HepG2 (cell line): ENCODE data around the gene BCL2. TPM values are rescaled to one million over a fixed set of nuclear protein-coding genes. Genes with fewer than 3 reads are reported as not detected.
A peak's percentile ranks its signal among the peaks of the same experiment; 100 is the strongest.

Experiments used
- ATAC-seq: fragments of 200-7000 bp; cut with Tn5 transposase; 3 replicates; pipeline ENCODE4 v1.9.1; 2020; ENCODE audit warnings: mild to moderate bottlenecking, moderate library complexity
- BruUV-seq: library from RNA; stranded (reverse); fragments of 400-500 nt; replicated peaks from 2 replicates; lab custom pipeline; 2021; lab: Mats Ljungman, UMichigan
- CTCF ChIA-PET: fragments of 300-600 bp; formaldehyde crosslinking; extraction: SDS; loops from one replicate; lab custom pipeline; 2021; ENCODE audit warnings: low total read pairs, inconsistent platforms, low intra/inter-chr PET ratio; lab: Yijun Ruan, JAX
- POLR2A ChIA-PET: fragments of 350-600 bp; sonication (Branson Sonifier 250); formaldehyde crosslinking; loops from one replicate; lab custom pipeline; 2020; ENCODE audit warnings: antibody characterized with exemption, inconsistent platforms; lab: Yijun Ruan, JAX
- DNase-seq: peaks from one replicate; pipeline ENCODE4 v3.0.0-alpha.2; 2015; ENCODE audit warnings: low spot score
- FAIRE-seq: peaks from 3 replicates; lab custom pipeline; 2011; peaks lifted over from hg19 to GRCh38; lab: Jason Lieb, UNC
- H2AFZ ChIP-seq: one replicate; pipeline ENCODE4 v1.6.1; 2011; ENCODE audit warnings: low read length, inconsistent platforms
- H3K27ac ChIP-seq: fragments of 300-600 bp; 3 replicates; pipeline ENCODE4 v1.8.0; 2011; ENCODE audit warnings: mixed run types, mild to moderate bottlenecking, mixed read lengths, low read length, inconsistent platforms; ENCODE audit not compliant: insufficient read depth; ENCODE audit errors: extremely low read length
- H3K27me3 ChIP-seq, 2 experiments: fragments of 200-600 bp in 1 of 2; 2 replicates in 1 of 2; 3 replicates in 1 of 2; pipeline versions ENCODE4 v1.6.0 to v1.8.0; 2011; ENCODE audit warnings: low read length in 2 of 2, mild to moderate bottlenecking in 2 of 2, moderate library complexity in 2 of 2, inconsistent platforms in 1 of 2; ENCODE audit not compliant: insufficient read depth in 2 of 2, control insufficient read depth in 1 of 2
- H3K36me3 ChIP-seq, 2 experiments: fragments of 200-600 bp in 1 of 2; replicated peaks in 1 of 2; 2 replicates in 1 of 2; 3 replicates in 1 of 2; pipeline versions ENCODE4 v1.5.1 to v1.8.0; 2011; ENCODE audit warnings: low read length in 2 of 2, inconsistent platforms in 1 of 2; ENCODE audit not compliant: insufficient read depth in 2 of 2, control insufficient read depth in 1 of 2
- H3K4me1 ChIP-seq: 2 replicates; pipeline ENCODE4 v1.5.1; 2012; ENCODE audit warnings: low read length, inconsistent platforms; ENCODE audit not compliant: insufficient read depth
- H3K4me2 ChIP-seq: 2 replicates; pipeline ENCODE4 v1.6.0; 2011; ENCODE audit warnings: low read depth, low read length, inconsistent platforms
- H3K4me3 ChIP-seq, 3 experiments: fragments of 200-600 bp in 1 of 3; sonication (generic), shearing (Covaris generic) in 1 of 3; replicated peaks in 1 of 3; 2 replicates each; pipeline ENCODE4 v1.5.1; 2011 to 2016; ENCODE audit warnings: low read length in 3 of 3, inconsistent platforms in 2 of 3, low read depth in 2 of 3, mild to moderate bottlenecking in 2 of 3, control low read depth in 1 of 3, mixed read lengths in 1 of 3; ENCODE audit not compliant: insufficient read depth in 1 of 3
- H3K79me2 ChIP-seq: one replicate; pipeline ENCODE4 v1.6.1; 2011; ENCODE audit warnings: low read length, inconsistent platforms; ENCODE audit not compliant: insufficient read depth
- H3K9ac ChIP-seq: 2 replicates; pipeline ENCODE4 v1.6.0; 2011; ENCODE audit warnings: mild to moderate bottlenecking, low read depth, low read length, inconsistent platforms; ENCODE audit not compliant: insufficient read depth
- H3K9me3 ChIP-seq: 2 replicates; pipeline ENCODE4 v1.5.1; 2012; ENCODE audit warnings: mild to moderate bottlenecking, low read length
- H4K20me1 ChIP-seq: 2 replicates; pipeline ENCODE4 v1.6.0; 2011; ENCODE audit warnings: inconsistent platforms, mild to moderate bottlenecking, low read length, moderate library complexity; ENCODE audit not compliant: insufficient read depth
- HDAC6 ChIP-seq: fragments of 200-600 bp; sonication (generic); IDR thresholded peaks from 2 replicates; pipeline ENCODE4 v1.7.0; 2017; ENCODE audit warnings: mild to moderate bottlenecking, antibody characterized with exemption, low read length, low read depth
- MED8 ChIP-seq: sonication (generic); formaldehyde crosslinking; IDR thresholded peaks from 2 replicates; pipeline ENCODE4 v1.8.1; 2023; ENCODE audit warnings: mild to moderate bottlenecking, missing genetic modification reagents; ENCODE audit not compliant: insufficient replicate concordance
- POLR2AphosphoS2 ChIP-seq: IDR thresholded peaks from 2 replicates; pipeline ENCODE4 v1.6.1; 2011; ENCODE audit warnings: low read depth, low read length, improper control_type of control experiment
- REL ChIP-seq: sonication (generic); formaldehyde crosslinking; conservative IDR thresholded peaks from 2 replicates; pipeline ENCODE4 v1.8.0; 2022; ENCODE audit warnings: mild to moderate bottlenecking, missing genetic modification reagents, moderate library complexity
- SP4 ChIP-seq: sonication (generic); formaldehyde crosslinking; IDR thresholded peaks from 2 replicates; pipeline ENCODE4 v1.8.1; 2023; ENCODE audit warnings: mild to moderate bottlenecking, missing genetic modification reagents
- TOPORS ChIP-seq: sonication (generic); formaldehyde crosslinking; IDR thresholded peaks from 2 replicates; pipeline ENCODE4 v1.8.0; 2023; ENCODE audit warnings: mild to moderate bottlenecking, missing genetic modification reagents
- ZFP36L1 ChIP-seq: sonication (generic); formaldehyde crosslinking; IDR thresholded peaks from 2 replicates; pipeline ENCODE4 v1.8.0; 2022; ENCODE audit warnings: mild to moderate bottlenecking, missing genetic modification reagents, moderate library complexity
- ZFP90 ChIP-seq: sonication (generic); formaldehyde crosslinking; IDR thresholded peaks from 2 replicates; pipeline ENCODE4 v1.8.0; 2022; ENCODE audit warnings: missing genetic modification reagents, mild to moderate bottlenecking, inconsistent platforms, borderline replicate concordance
- ZNF292 ChIP-seq: sonication (generic); formaldehyde crosslinking; IDR thresholded peaks from 2 replicates; pipeline ENCODE4 v1.8.1; 2022; ENCODE audit warnings: mild to moderate bottlenecking, low read depth, missing genetic modification reagents, borderline replicate concordance
- ZNF607 ChIP-seq: sonication (generic); formaldehyde crosslinking; IDR thresholded peaks from 2 replicates; pipeline ENCODE4 v1.5.1; 2020; ENCODE audit warnings: missing genetic modification reagents, mild to moderate bottlenecking, borderline replicate concordance
- ZNF788 ChIP-seq: sonication (generic); formaldehyde crosslinking; IDR thresholded peaks from 2 replicates; pipeline ENCODE4 v1.5.0; 2020; ENCODE audit warnings: mild to moderate bottlenecking, missing genetic modification reagents, borderline replicate concordance
- ZNF878 ChIP-seq: sonication (generic); formaldehyde crosslinking; IDR thresholded peaks from 2 replicates; pipeline ENCODE4 v1.8.1; 2023; ENCODE audit warnings: mild to moderate bottlenecking, missing genetic modification reagents, moderate library complexity
- WGBS: methylation state at CpG from one replicate; pipeline ENCODE4 v1.1.6; 2017; ENCODE audit warnings: low lambda C conversion rate; 5-methylcytosine and 5-hydroxymethylcytosine counted together
- in situ Hi-C: cut with HindIII; loops from 2 replicates; pipeline ENCODE4 v1.10.0; 2017; ENCODE audit warnings: low pct_unique_long_range_greater_than_20kb; ENCODE audit not compliant: extremely low pct_ligation_motif_present
- intact Hi-C: fragments of 100-400 bp; cut with micrococcal nuclease; formaldehyde crosslinking; loops from one replicate; pipeline ENCODE4 v1.10.0; 2022; ENCODE audit not compliant: unreplicated experiment
- polyA plus RNA-seq, 8 experiments: library from polyadenylated mRNA; depleted of rRNA in 3 of 8; stranded (reverse) in 7 of 8; unstranded in 1 of 8; fragments of >200 nt; fragmentation: Illumina TruSeq in 4 of 8; extraction: Trizol in 4 of 8; gene quantifications; 2 replicates each; pipeline versions ENCODE4 v1.2.1 to v1.2.3, GENCODE V29; 2011 to 2016; ENCODE audit warnings: low read depth in 4 of 8, missing spikeins in 1 of 8, mixed read lengths in 1 of 8; ENCODE audit not compliant: insufficient read depth in 1 of 8
- total RNA-seq, 5 experiments: library from RNA; depleted of rRNA; stranded (reverse); fragments of >200 nt; fragmentation: Illumina TruSeq; extraction: Trizol; gene quantifications; 2 replicates each; pipeline ENCODE4 v1.2.3, GENCODE V29; 2016; ENCODE audit warnings: low read depth in 1 of 5
- TF ChIP-seq, protein P1 (sequence below): sonication (generic); formaldehyde crosslinking; IDR thresholded peaks from 2 replicates; pipeline ENCODE4 v1.4.0; 2020; ENCODE audit warnings: missing genetic modification reagents
- TF ChIP-seq, protein P2 (sequence below): sonication (generic); formaldehyde crosslinking; IDR thresholded peaks from 2 replicates; pipeline ENCODE4 v1.5.0; 2020; ENCODE audit warnings: missing genetic modification reagents

The BCL2 gene
- total and polyA plus RNA-seq, 2 of the 13 experiments (the other 11 are each of a cell fraction or from before 2014, with no cell fraction given): 0.07 to 0.53 TPM

GRCh38 chr18:63237881-63238692 is 81.5 kb downstream of the BCL2 start (continued):
- TF ChIP-seq MED8 (CRISPR knock-in tag): no peak

GRCh38 chr18:63236921-63237846 is 82.4 kb downstream of the BCL2 start:
- Histone ChIP-seq H3K36me3 (no peaks in the 10 kb centered on the region), H3K4me3 (no peak overlapping the region), H3K9ac (no peak overlapping the region), H3K27ac (no peak overlapping the region), H4K20me1 (no peaks in the 10 kb centered on the region), H2AFZ (no peak overlapping the region), H3K79me2 (no peaks in the 10 kb centered on the region), H3K9me3 (no peaks in the 10 kb centered on the region), H3K27me3 (peaks cover 0 to 7% of the 10 kb centered on the region in 2 experiments; a peak in 2 of 5 replicates), H3K4me1 (peaks cover 17% of the 10 kb centered on the region), H3K4me2 (0 out of 2 replicates have a peak overlapping the region, but pooled peaks have one; percentile 41)
- intact Hi-C loops: no loop called here
- POLR2A ChIA-PET: no interaction called here
- no TSS peak for BruUV-seq
- ATAC-seq: peak; percentile 79
- CTCF ChIA-PET: no interaction called here
- peak; percentile 32 for FAIRE-seq
- peak; percentile 54 for DNase-seq
- in situ Hi-C loops: no loop called here
- WGBS: 82% methylated on average over 21 of the region's 21 CpGs
- TF ChIP-seq ZNF292: no peak
- no peak for TF ChIP-seq POLR2AphosphoS2
- TF ChIP-seq, protein P1, sequence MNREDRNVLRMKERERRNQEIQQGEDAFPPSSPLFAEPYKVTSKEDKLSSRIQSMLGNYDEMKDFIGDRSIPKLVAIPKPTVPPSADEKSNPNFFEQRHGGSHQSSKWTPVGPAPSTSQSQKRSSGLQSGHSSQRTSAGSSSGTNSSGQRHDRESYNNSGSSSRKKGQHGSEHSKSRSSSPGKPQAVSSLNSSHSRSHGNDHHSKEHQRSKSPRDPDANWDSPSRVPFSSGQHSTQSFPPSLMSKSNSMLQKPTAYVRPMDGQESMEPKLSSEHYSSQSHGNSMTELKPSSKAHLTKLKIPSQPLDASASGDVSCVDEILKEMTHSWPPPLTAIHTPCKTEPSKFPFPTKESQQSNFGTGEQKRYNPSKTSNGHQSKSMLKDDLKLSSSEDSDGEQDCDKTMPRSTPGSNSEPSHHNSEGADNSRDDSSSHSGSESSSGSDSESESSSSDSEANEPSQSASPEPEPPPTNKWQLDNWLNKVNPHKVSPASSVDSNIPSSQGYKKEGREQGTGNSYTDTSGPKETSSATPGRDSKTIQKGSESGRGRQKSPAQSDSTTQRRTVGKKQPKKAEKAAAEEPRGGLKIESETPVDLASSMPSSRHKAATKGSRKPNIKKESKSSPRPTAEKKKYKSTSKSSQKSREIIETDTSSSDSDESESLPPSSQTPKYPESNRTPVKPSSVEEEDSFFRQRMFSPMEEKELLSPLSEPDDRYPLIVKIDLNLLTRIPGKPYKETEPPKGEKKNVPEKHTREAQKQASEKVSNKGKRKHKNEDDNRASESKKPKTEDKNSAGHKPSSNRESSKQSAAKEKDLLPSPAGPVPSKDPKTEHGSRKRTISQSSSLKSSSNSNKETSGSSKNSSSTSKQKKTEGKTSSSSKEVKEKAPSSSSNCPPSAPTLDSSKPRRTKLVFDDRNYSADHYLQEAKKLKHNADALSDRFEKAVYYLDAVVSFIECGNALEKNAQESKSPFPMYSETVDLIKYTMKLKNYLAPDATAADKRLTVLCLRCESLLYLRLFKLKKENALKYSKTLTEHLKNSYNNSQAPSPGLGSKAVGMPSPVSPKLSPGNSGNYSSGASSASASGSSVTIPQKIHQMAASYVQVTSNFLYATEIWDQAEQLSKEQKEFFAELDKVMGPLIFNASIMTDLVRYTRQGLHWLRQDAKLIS: no peak
- TF ChIP-seq ZFP90: no peak
- TF ChIP-seq TOPORS (CRISPR knock-in tag): no peak
- no peak for TF ChIP-seq ZFP36L1
- no peak for TF ChIP-seq REL
- no peak for TF ChIP-seq HDAC6
- TF ChIP-seq ZNF878 (CRISPR knock-in tag): no peak
- TF ChIP-seq, protein P2, sequence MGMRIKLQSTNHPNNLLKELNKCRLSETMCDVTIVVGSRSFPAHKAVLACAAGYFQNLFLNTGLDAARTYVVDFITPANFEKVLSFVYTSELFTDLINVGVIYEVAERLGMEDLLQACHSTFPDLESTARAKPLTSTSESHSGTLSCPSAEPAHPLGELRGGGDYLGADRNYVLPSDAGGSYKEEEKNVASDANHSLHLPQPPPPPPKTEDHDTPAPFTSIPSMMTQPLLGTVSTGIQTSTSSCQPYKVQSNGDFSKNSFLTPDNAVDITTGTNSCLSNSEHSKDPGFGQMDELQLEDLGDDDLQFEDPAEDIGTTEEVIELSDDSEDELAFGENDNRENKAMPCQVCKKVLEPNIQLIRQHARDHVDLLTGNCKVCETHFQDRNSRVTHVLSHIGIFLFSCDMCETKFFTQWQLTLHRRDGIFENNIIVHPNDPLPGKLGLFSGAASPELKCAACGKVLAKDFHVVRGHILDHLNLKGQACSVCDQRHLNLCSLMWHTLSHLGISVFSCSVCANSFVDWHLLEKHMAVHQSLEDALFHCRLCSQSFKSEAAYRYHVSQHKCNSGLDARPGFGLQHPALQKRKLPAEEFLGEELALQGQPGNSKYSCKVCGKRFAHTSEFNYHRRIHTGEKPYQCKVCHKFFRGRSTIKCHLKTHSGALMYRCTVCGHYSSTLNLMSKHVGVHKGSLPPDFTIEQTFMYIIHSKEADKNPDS (CRISPR knock-in tag): no peak
- no peak for TF ChIP-seq SP4 (CRISPR knock-in tag)
- no peak for TF ChIP-seq ZNF607 (CRISPR knock-in tag)
- TF ChIP-seq ZNF788 (CRISPR knock-in tag): no peak
